HS-5 (cell line): ENCODE measurements around the gene DAZ1.
"Not testable (repeated sequence)": the region's sequence is repeated elsewhere in the genome, so short reads cannot be mapped to it uniquely, and the experiment has no call there.

ENCODE experiments used
- DNase-seq: peaks from one replicate; pipeline ENCODE4 v3.0.0-alpha.2; 2012; ENCODE audit warnings: low read depth

DAZ1 gene

GRCh38 chrY:23198908-23199307 lies at the start of gene DAZ1:
DAZ1 (minus strand) TSS chrY:23199008; CDS start chrY:23198800, 208 bp downstream.
- DNase-seq: not testable (repeated sequence)

- not testable (repeated sequence) for DNase-seq
Observed at GRCh38 chrY:23219233-23219632, 20.4 kb upstream of the DAZ1 start, which contains the start of gene DAZ2. DAZ2 (plus strand) TSS chrY:23219533; CDS start chrY:23219741, 208 bp downstream.

GRCh38 chrY:23210681-23211080 lies 11.9 kb upstream of the DAZ1 start:
- DNase-seq: not testable (repeated sequence)

GRCh38 chrY:23209802-23210495 lies 11.1 kb upstream of the DAZ1 start:
- not testable (repeated sequence) for DNase-seq

DNA sequence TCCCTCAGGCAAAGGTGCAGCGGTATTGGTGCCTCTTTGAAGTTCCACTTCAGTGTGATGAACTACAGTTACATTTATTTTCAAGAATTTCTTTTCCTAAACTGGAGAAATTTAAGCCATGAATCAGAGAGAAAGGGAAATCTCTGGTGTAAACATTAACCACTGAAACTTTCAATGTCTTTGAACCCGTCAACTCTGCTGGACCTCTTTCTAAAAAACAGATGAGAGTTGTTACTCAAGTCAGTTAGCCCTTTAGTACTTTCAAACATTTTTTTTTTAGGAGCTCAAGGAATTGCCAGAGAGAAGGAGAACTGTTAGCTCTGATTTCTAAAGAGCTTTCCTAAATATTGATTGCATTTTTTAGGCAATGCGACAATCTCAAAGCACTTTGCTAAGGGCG lies 8.6 kb upstream of the DAZ1 start:
- DNase-seq: not testable (repeated sequence)
